Hepatocyte (in vitro differentiated cells): ENCODE measurements around the gene PARG.
"Not testable (repeated sequence)": the region's sequence is repeated elsewhere in the genome, so short reads cannot be mapped to it uniquely, and the experiment has no call there.

Experiments used
- EZH2phosphoT487 ChIP-seq: fragments of 200-600 bp; sonication (generic); IDR thresholded peaks from one replicate; pipeline ENCODE4 v1.6.1; 2018; ENCODE audit warnings: antibody characterized with exemption, mild to moderate bottlenecking, low read depth, moderate library complexity; ENCODE audit not compliant: unreplicated experiment, severe bottlenecking
- TF ChIP-seq, protein P1 (sequence below): fragments of 200-600 bp; sonication (generic); IDR thresholded peaks from 2 replicates; pipeline ENCODE4 v1.5.1; 2016; ENCODE audit warnings: antibody characterized with exemption, mild to moderate bottlenecking; ENCODE audit not compliant: poor library complexity

DNA sequence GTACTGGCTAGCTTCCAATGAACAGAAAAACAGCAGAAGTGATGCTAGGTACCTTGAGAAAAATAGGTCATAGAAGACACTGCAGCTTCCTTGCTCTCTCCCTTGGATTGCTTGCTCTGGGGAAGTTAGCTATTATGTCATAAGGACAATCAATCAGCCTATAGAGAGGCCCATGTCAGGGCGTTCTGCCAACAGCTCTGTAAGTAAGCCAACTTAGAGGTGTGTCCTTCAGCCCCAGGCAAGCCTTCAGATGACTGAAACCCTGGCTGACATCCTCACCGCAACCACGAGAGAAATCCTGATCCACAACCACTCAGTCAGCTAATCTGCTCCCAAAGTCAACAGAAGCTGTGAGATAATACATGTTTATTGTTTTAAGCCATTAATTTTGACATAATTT, 58.0 kb downstream of the PARG start:
- TF ChIP-seq, protein P1, sequence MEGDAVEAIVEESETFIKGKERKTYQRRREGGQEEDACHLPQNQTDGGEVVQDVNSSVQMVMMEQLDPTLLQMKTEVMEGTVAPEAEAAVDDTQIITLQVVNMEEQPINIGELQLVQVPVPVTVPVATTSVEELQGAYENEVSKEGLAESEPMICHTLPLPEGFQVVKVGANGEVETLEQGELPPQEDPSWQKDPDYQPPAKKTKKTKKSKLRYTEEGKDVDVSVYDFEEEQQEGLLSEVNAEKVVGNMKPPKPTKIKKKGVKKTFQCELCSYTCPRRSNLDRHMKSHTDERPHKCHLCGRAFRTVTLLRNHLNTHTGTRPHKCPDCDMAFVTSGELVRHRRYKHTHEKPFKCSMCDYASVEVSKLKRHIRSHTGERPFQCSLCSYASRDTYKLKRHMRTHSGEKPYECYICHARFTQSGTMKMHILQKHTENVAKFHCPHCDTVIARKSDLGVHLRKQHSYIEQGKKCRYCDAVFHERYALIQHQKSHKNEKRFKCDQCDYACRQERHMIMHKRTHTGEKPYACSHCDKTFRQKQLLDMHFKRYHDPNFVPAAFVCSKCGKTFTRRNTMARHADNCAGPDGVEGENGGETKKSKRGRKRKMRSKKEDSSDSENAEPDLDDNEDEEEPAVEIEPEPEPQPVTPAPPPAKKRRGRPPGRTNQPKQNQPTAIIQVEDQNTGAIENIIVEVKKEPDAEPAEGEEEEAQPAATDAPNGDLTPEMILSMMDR: not testable (repeated sequence)
- TF ChIP-seq EZH2phosphoT487: not testable (repeated sequence)
